ENCODE results near the gene CPVL.

- TF ChIP-seq CTCF (IDR thresholded peaks at IDR 0.05) (no peak), EZH2 (IDR thresholded peaks at IDR 0.05; ENCODE audit: borderline replicate concordance, insufficient read depth, low read depth, low read length, poor library complexity, severe bottlenecking) (no peak)
Observed at GRCh38 chr7:29115130-29115687, 31.1 kb downstream of the CPVL start.

Measured in B cell (primary cell).